Measurements from ENCODE around the gene LRRC74B. TPM values are rescaled to one million over a fixed set of nuclear protein-coding genes. Genes with fewer than 3 reads are reported as not detected.
A peak's percentile ranks its signal among the peaks of the same experiment; 100 is the strongest.

Gene LRRC74B
- polyA plus RNA-seq, 1 of the 3 experiments (the other 2 are of a cell fraction): 0.03 TPM

GRCh38 chr22:21018314-21018713, 27.4 kb upstream of the LRRC74B start:
- CTCF ChIA-PET: no interaction called here
- DNase-seq: no peak
- Histone ChIP-seq H4K20me1 (ENCODE audit: insufficient read depth) (no peaks in the 10 kb centered on the region), H3K27ac (ENCODE audit: low read depth in 2 of 2, low read length in 1 of 2) (no peak overlapping the region), H3K9me2 (no peaks in the 10 kb centered on the region), H3K4me1 (ENCODE audit: control insufficient read depth in 1 of 2, insufficient read depth in 2 of 2, low read depth in 1 of 2, low read length in 1 of 2) (peaks cover 15 to 45% of the 10 kb centered on the region in 2 experiments; a peak in 3 of 4 replicates), H3K4me2 (no peak overlapping the region), H3K4me3 (ENCODE audit: low read depth in 2 of 2, low read length in 1 of 2) (no peak overlapping the region), H2AFZ (ENCODE audit: low read depth) (no peak overlapping the region), H3K27me3 (ENCODE audit: insufficient read depth) (no peaks in the 10 kb centered on the region), H3K36me3 (replicated peaks in 1 of 2; ENCODE audit: control insufficient read depth in 1 of 2, insufficient read depth in 2 of 2, low read length in 1 of 2) (no peaks in the 10 kb centered on the region), H3K79me2 (ENCODE audit: insufficient read depth) (peaks cover 6% of the 10 kb centered on the region; the same call in 1 of the 2 replicates), H3K9ac (no peak overlapping the region), H3F3A (replicated peaks; ENCODE audit: insufficient read depth) (peaks cover 5% of the 10 kb centered on the region), H3K9me3 (no peaks in the 10 kb centered on the region)
- POLR2A ChIA-PET: no interaction called here
- 91% methylated on average over 4 of the region's 4 CpGs for WGBS (ENCODE audit: low lambda C conversion rate)
- TF ChIP-seq IRF3 (IDR thresholded peaks at IDR 0.05; ENCODE audit: low read depth, low read length): no peak
- TF ChIP-seq, protein P1, sequence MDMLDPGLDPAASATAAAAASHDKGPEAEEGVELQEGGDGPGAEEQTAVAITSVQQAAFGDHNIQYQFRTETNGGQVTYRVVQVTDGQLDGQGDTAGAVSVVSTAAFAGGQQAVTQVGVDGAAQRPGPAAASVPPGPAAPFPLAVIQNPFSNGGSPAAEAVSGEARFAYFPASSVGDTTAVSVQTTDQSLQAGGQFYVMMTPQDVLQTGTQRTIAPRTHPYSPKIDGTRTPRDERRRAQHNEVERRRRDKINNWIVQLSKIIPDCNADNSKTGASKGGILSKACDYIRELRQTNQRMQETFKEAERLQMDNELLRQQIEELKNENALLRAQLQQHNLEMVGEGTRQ (IDR thresholded peaks at IDR 0.05; ENCODE audit: borderline replicate concordance, low read depth, low read length): no peak
- TF ChIP-seq SMC3 (IDR thresholded peaks at IDR 0.05; ENCODE audit: low read depth, low read length): no peak

DNA sequence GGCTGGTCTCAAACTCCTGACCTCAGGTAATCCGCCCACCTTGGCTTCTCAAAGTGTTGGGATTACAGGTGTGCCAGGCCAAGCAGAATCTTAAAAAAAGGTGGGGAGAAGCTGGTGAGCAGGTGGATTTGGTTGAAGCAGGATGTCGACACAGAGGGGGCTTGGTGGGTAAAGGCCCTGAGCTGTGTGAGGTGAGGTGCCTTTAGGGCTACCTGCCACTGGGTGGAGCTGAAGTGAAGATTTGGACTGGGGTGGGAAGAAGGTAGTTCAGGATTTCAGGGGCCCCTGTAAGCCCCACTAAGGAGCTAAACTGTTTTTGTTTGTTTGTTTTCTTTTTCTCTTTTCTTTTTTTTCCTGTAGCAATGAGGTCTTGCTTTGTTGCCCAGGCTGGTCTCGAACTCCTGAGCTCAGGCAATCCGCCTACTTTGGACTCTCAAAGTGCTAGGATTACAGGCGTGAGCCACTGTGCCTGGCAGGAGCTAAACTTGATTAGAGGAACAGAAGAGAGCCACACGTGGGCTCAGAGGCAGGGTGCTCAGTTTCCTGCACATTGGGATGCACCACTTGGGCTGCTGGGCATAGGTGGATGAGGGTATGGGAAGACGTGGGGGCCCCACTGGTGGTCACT, 24.8 kb upstream of the LRRC74B start:
- Histone ChIP-seq H2AFZ (ENCODE audit: low read depth) (no peak overlapping the region), H3F3A (replicated peaks; ENCODE audit: insufficient read depth) (no peaks in the 10 kb centered on the region), H3K79me2 (ENCODE audit: insufficient read depth) (no peaks in the 10 kb centered on the region), H4K20me1 (ENCODE audit: insufficient read depth) (no peaks in the 10 kb centered on the region), H3K4me3 (ENCODE audit: low read depth in 2 of 2, low read length in 1 of 2) (no peak overlapping the region), H3K27ac (ENCODE audit: low read depth in 2 of 2, low read length in 1 of 2) (no peak overlapping the region), H3K9ac (no peak overlapping the region), H3K4me1 (ENCODE audit: control insufficient read depth in 1 of 2, insufficient read depth in 2 of 2, low read depth in 1 of 2, low read length in 1 of 2) (peaks cover 1 to 27% of the 10 kb centered on the region in 2 experiments; a peak in 1 of 4 replicates), H3K9me2 (no peaks in the 10 kb centered on the region), H3K36me3 (replicated peaks in 1 of 2; ENCODE audit: control insufficient read depth in 1 of 2, insufficient read depth in 2 of 2, low read length in 1 of 2) (no peaks in the 10 kb centered on the region), H3K27me3 (ENCODE audit: insufficient read depth) (no peaks in the 10 kb centered on the region), H3K9me3 (no peaks in the 10 kb centered on the region), H3K4me2 (no peak overlapping the region)
- ChIA-PET CTCF (interaction anchor here (0.9 to 1.7 kb wide), 8 partner anchors 8 to 84 kb away, joined by 3 to 5 read pairs (median 4); partner anchors contain the start of gene SLC7A4), POLR2A (interaction anchor here (1.2 kb wide), 1 partner anchor 25 kb away, joined by 3 read pairs; the partner anchor contains the start of gene LRRC74B)
- no peak for TF ChIP-seq GATA2 (CRISPR knock-in tag; IDR thresholded peaks at IDR 0.05)
- no peak for TF ChIP-seq IRF3 (IDR thresholded peaks at IDR 0.05; ENCODE audit: low read depth, low read length)
- no peak for TF ChIP-seq ELF1 (IDR thresholded peaks at IDR 0.05)
- TF ChIP-seq, protein P2, sequence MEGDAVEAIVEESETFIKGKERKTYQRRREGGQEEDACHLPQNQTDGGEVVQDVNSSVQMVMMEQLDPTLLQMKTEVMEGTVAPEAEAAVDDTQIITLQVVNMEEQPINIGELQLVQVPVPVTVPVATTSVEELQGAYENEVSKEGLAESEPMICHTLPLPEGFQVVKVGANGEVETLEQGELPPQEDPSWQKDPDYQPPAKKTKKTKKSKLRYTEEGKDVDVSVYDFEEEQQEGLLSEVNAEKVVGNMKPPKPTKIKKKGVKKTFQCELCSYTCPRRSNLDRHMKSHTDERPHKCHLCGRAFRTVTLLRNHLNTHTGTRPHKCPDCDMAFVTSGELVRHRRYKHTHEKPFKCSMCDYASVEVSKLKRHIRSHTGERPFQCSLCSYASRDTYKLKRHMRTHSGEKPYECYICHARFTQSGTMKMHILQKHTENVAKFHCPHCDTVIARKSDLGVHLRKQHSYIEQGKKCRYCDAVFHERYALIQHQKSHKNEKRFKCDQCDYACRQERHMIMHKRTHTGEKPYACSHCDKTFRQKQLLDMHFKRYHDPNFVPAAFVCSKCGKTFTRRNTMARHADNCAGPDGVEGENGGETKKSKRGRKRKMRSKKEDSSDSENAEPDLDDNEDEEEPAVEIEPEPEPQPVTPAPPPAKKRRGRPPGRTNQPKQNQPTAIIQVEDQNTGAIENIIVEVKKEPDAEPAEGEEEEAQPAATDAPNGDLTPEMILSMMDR (IDR thresholded peaks at IDR 0.05): peak; percentile 52
- TF ChIP-seq TEAD4 (IDR thresholded peaks at IDR 0.05; ENCODE audit: borderline replicate concordance, insufficient read depth): no peak
- TF ChIP-seq RAD21 (IDR thresholded peaks at IDR 0.05; ENCODE audit: low read length): peak; percentile 56
- TF ChIP-seq, protein P3, sequence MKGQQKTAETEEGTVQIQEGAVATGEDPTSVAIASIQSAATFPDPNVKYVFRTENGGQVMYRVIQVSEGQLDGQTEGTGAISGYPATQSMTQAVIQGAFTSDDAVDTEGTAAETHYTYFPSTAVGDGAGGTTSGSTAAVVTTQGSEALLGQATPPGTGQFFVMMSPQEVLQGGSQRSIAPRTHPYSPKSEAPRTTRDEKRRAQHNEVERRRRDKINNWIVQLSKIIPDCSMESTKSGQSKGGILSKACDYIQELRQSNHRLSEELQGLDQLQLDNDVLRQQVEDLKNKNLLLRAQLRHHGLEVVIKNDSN (IDR thresholded peaks at IDR 0.05; ENCODE audit: borderline replicate concordance, low read depth): no peak
- no peak for TF ChIP-seq FOSL2 (IDR thresholded peaks at IDR 0.05; ENCODE audit: borderline replicate concordance, low read depth)
- no peak for TF ChIP-seq EP300 (IDR thresholded peaks at IDR 0.05; ENCODE audit: borderline replicate concordance in 1 of 2, low read depth in 1 of 2, low read length in 1 of 2)
- TF ChIP-seq YY1 (IDR thresholded peaks at IDR 0.05; ENCODE audit: low read depth): no peak
- WGBS (ENCODE audit: low lambda C conversion rate): 69% methylated on average over 7 of the region's 7 CpGs
- DNase-seq: peak; percentile 71

All from SK-N-SH (cell line).